Brain microvascular endothelial cell (primary cell): Measurements from ENCODE around the gene JAML.

ENCODE experiments used
- DNase-seq: peaks from one replicate; pipeline ENCODE4 v3.0.0-alpha.2; 2020
- H3K27ac ChIP-seq: fragments of 250-450 bp; sonication (Bioruptor Pico); 2 replicates; pipeline ENCODE4 v1.5.1; 2020; ENCODE audit warnings: mild to moderate bottlenecking, moderate library complexity
- H3K27me3 ChIP-seq: fragments of 250-450 bp; sonication (Bioruptor Pico); replicated peaks from 2 replicates; pipeline ENCODE4 v1.5.1; 2020; ENCODE audit warnings: mild to moderate bottlenecking
- H3K36me3 ChIP-seq: fragments of 250-450 bp; sonication (Bioruptor Pico); replicated peaks from 2 replicates; pipeline ENCODE4 v1.5.1; 2020; ENCODE audit warnings: mild to moderate bottlenecking
- H3K4me3 ChIP-seq: 2 replicates; pipeline ENCODE4 v1.5.1; 2011; ENCODE audit warnings: low read depth, mild to moderate bottlenecking, control low read depth, low read length, moderate library complexity
- CTCF ChIP-seq: IDR thresholded peaks from 2 replicates; pipeline ENCODE4 v1.5.1; 2011; ENCODE audit warnings: low read depth, mild to moderate bottlenecking, moderate library complexity, low read length, control low read depth, inconsistent platforms; ENCODE audit errors: missing control alignments
- in situ Hi-C: cut with HindIII; loops from 2 replicates; pipeline ENCODE4 v1.10.0; 2017; ENCODE audit warnings: low sequenced_read_pairs, low pct_ligation_motif_present

The JAML gene

GRCh38 chr11:118224511-118225188 lies at the start of gene JAML:
Gene JAML, minus strand, starts transcription at chr11:118225011. Its CDS starts 10,145 bp downstream, at chr11:118214866.
- H3K27me3 ChIP-seq, result no peaks in the 10 kb centered on the region
- TF ChIP-seq CTCF, result no peak
- in situ Hi-C loops, result no loop called here
- H3K4me3 ChIP-seq, result no peak within 1 kb of the TSS
- DNase-seq, result no peak
- no peak within 1 kb of the TSS for H3K27ac ChIP-seq
- H3K36me3 ChIP-seq, result no peaks in the 10 kb centered on the region

- H3K27ac ChIP-seq, result no peak overlapping the region
- H3K27me3 ChIP-seq, result no peaks in the 10 kb centered on the region
- H3K4me3 ChIP-seq, result no peak overlapping the region
- no peak for TF ChIP-seq CTCF
- DNase-seq, result no peak
- in situ Hi-C loops, result no loop called here
- H3K36me3 ChIP-seq, result no peaks in the 10 kb centered on the region
Measured at GRCh38 chr11:118274186-118274585, 49.4 kb upstream of the JAML start.

GRCh38 chr11:118272001-118272400 lies 47.2 kb upstream of the JAML start:
- no peaks in the 10 kb centered on the region for H3K36me3 ChIP-seq
- no peaks in the 10 kb centered on the region for H3K27me3 ChIP-seq
- H3K4me3 ChIP-seq, result no peak overlapping the region
- in situ Hi-C loops, result no loop called here
- H3K27ac ChIP-seq, result no peak overlapping the region
- DNase-seq, result no peak
- no peak for TF ChIP-seq CTCF

- in situ Hi-C loops, result no loop called here
- DNase-seq, result no peak
- peaks cover 31% of the 10 kb centered on the region for H3K27me3 ChIP-seq
Measured at GRCh38 chr11:118267486-118267885, 42.7 kb upstream of the JAML start.

GRCh38 chr11:118265954-118266353 lies 41.1 kb upstream of the JAML start:
- H3K4me3 ChIP-seq, result no peak overlapping the region
- in situ Hi-C loops, result no loop called here
- no peaks in the 10 kb centered on the region for H3K36me3 ChIP-seq
- no peak overlapping the region for H3K27ac ChIP-seq
- DNase-seq, result no peak
- peaks cover 31% of the 10 kb centered on the region for H3K27me3 ChIP-seq
- no peak for TF ChIP-seq CTCF

More at GRCh38 chr11:118267486-118267885, 42.7 kb upstream of the JAML start:
- H3K36me3 ChIP-seq, result no peaks in the 10 kb centered on the region
- no peak overlapping the region for H3K4me3 ChIP-seq
- H3K27ac ChIP-seq, result no peak overlapping the region
- no peak for TF ChIP-seq CTCF
